DOHH2 (cell line): Measurements from ENCODE around the gene C9orf152.
"Not testable (repeated sequence)": the region's sequence is repeated elsewhere in the genome, so short reads cannot be mapped to it uniquely, and the experiment has no call there.

Experiments used
- H3F3A ChIP-seq: fragments of 200-600 bp; sonication (generic), shearing (Covaris generic); 2 replicates; pipeline ENCODE4 v1.6.0; 2016; ENCODE audit warnings: antibody characterized with exemption, mild to moderate bottlenecking; ENCODE audit not compliant: control insufficient read depth, insufficient read depth
- H3K27ac ChIP-seq: fragments of 200-600 bp; sonication (generic); 2 replicates; pipeline ENCODE4 v1.5.1; 2014; ENCODE audit warnings: low read depth, mild to moderate bottlenecking, low read length, moderate library complexity
- H3K27me3 ChIP-seq: fragments of 200-600 bp; sonication (generic); 2 replicates; pipeline ENCODE4 v1.6.1; 2014; ENCODE audit warnings: mild to moderate bottlenecking, low read length, mixed read lengths; ENCODE audit not compliant: control insufficient read depth
- H3K36me3 ChIP-seq: fragments of 200-600 bp; sonication (generic); 2 replicates; pipeline ENCODE4 v1.6.1; 2014; ENCODE audit warnings: mild to moderate bottlenecking, low read length, moderate library complexity, mixed read lengths; ENCODE audit not compliant: control insufficient read depth
- H3K4me1 ChIP-seq: fragments of 200-600 bp; sonication (generic); 2 replicates; pipeline ENCODE4 v1.6.1; 2014; ENCODE audit warnings: mild to moderate bottlenecking, low read length, mixed read lengths; ENCODE audit not compliant: control insufficient read depth
- H3K4me2 ChIP-seq: fragments of 200-600 bp; sonication (generic); 2 replicates; pipeline ENCODE4 v1.6.0; 2014; ENCODE audit warnings: mild to moderate bottlenecking, low read length, moderate library complexity
- H3K4me3 ChIP-seq: fragments of 200-600 bp; sonication (generic); 2 replicates; pipeline ENCODE4 v1.5.1; 2014; ENCODE audit warnings: mild to moderate bottlenecking, low read length, mixed read lengths
- H3K79me2 ChIP-seq: fragments of 200-600 bp; sonication (generic); 2 replicates; pipeline ENCODE4 v1.6.1; 2014; ENCODE audit warnings: mild to moderate bottlenecking, low read length, mixed read lengths; ENCODE audit not compliant: control insufficient read depth
- H3K9me2 ChIP-seq: fragments of 200-600 bp; sonication (generic); replicated peaks from 2 replicates; pipeline ENCODE4 v1.6.1; 2014; ENCODE audit warnings: mild to moderate bottlenecking, low read length, mixed read lengths; ENCODE audit not compliant: control insufficient read depth
- H3K9me3 ChIP-seq: fragments of 200-600 bp; sonication (generic); 2 replicates; pipeline ENCODE4 v1.6.1; 2014; ENCODE audit warnings: antibody characterized with exemption, low read length, mixed read lengths; ENCODE audit not compliant: control insufficient read depth, insufficient read depth
- H4K20me1 ChIP-seq: fragments of 200-600 bp; sonication (generic); 2 replicates; pipeline ENCODE4 v1.6.0; 2014; ENCODE audit warnings: low read depth, mild to moderate bottlenecking, antibody characterized with exemption, low read length, moderate library complexity; ENCODE audit not compliant: control insufficient read depth, insufficient read depth
- EZH2phosphoT487 ChIP-seq: fragments of 200-600 bp; sonication (generic); IDR thresholded peaks from 2 replicates; pipeline ENCODE4 v1.6.1; 2017; ENCODE audit warnings: borderline replicate concordance, mild to moderate bottlenecking, antibody characterized with exemption, low read length, moderate library complexity, mixed read lengths
- TF ChIP-seq, protein P1 (sequence below): fragments of 200-600 bp; sonication (generic); IDR thresholded peaks from one replicate; pipeline ENCODE4 v1.5.1; 2014; ENCODE audit warnings: antibody characterized with exemption, mild to moderate bottlenecking, low read depth, low read length; ENCODE audit not compliant: poor library complexity, severe bottlenecking

C9orf152 gene

DNA sequence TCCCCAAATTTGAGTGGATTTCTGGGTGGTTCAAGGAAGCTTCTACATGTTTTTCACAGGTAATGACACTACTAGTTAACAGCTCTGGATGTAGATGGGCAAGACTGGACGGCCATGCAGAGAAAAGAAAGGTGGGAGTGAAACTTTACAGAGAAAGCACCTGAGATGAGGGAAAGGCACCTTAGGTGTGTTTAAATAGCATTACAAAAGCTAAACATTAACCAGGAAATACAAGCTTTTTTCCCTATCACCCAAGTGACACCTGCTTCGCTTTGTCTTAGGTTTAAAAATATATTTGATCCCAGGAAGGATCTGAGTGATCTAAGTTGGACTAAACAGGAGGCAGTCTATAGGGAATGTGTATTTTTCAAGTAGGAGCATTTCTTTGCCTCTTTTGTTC lies 8.3 kb downstream of the C9orf152 start:
- H3K79me2 ChIP-seq = no peaks in the 10 kb centered on the region
- no peak overlapping the region for H3K4me2 ChIP-seq
- TF ChIP-seq EZH2phosphoT487 = no peak
- H3K9me2 ChIP-seq = no peaks in the 10 kb centered on the region
- no peak overlapping the region for H3K27ac ChIP-seq
- H3F3A ChIP-seq = no peaks in the 10 kb centered on the region
- no peaks in the 10 kb centered on the region; the same call in none of the 2 replicates for H3K27me3 ChIP-seq
- no peaks in the 10 kb centered on the region for H3K9me3 ChIP-seq
- H4K20me1 ChIP-seq = no peaks in the 10 kb centered on the region
- no peak overlapping the region for H3K4me3 ChIP-seq
- no peaks in the 10 kb centered on the region for H3K4me1 ChIP-seq
- no peaks in the 10 kb centered on the region for H3K36me3 ChIP-seq

DNA sequence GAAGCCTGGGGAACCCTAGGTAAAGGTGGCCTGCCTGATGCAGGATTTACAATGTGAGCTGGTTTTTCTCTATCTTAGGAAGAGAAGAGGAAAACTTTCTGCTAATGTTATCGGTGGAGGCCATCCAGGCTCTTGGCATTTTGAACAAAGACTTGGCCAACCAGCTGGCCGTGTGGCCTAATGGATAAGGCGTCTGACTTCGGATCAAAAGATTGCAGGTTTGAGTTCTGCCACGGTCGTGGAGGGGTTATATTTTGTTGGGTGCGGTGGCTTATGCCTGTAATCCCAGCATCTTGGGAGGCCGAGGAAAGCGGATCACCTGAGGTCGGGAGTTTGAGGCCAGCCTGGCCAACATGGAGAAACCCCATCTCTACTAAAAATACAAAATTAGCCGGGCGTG lies 9.6 kb downstream of the C9orf152 start:
- Histone ChIP-seq H3K79me2 (no peaks in the 10 kb centered on the region), H4K20me1 (no peaks in the 10 kb centered on the region), H3K9me2 (no peaks in the 10 kb centered on the region), H3K36me3 (no peaks in the 10 kb centered on the region), H3F3A (no peaks in the 10 kb centered on the region), H3K27ac (no peak overlapping the region), H3K4me3 (no peak overlapping the region), H3K9me3 (no peaks in the 10 kb centered on the region), H3K4me1 (no peaks in the 10 kb centered on the region), H3K4me2 (no peak overlapping the region), H3K27me3 (no peaks in the 10 kb centered on the region; the same call in none of the 2 replicates)
- TF ChIP-seq, protein P1, sequence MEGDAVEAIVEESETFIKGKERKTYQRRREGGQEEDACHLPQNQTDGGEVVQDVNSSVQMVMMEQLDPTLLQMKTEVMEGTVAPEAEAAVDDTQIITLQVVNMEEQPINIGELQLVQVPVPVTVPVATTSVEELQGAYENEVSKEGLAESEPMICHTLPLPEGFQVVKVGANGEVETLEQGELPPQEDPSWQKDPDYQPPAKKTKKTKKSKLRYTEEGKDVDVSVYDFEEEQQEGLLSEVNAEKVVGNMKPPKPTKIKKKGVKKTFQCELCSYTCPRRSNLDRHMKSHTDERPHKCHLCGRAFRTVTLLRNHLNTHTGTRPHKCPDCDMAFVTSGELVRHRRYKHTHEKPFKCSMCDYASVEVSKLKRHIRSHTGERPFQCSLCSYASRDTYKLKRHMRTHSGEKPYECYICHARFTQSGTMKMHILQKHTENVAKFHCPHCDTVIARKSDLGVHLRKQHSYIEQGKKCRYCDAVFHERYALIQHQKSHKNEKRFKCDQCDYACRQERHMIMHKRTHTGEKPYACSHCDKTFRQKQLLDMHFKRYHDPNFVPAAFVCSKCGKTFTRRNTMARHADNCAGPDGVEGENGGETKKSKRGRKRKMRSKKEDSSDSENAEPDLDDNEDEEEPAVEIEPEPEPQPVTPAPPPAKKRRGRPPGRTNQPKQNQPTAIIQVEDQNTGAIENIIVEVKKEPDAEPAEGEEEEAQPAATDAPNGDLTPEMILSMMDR = no peak
- TF ChIP-seq EZH2phosphoT487 = no peak

DNA sequence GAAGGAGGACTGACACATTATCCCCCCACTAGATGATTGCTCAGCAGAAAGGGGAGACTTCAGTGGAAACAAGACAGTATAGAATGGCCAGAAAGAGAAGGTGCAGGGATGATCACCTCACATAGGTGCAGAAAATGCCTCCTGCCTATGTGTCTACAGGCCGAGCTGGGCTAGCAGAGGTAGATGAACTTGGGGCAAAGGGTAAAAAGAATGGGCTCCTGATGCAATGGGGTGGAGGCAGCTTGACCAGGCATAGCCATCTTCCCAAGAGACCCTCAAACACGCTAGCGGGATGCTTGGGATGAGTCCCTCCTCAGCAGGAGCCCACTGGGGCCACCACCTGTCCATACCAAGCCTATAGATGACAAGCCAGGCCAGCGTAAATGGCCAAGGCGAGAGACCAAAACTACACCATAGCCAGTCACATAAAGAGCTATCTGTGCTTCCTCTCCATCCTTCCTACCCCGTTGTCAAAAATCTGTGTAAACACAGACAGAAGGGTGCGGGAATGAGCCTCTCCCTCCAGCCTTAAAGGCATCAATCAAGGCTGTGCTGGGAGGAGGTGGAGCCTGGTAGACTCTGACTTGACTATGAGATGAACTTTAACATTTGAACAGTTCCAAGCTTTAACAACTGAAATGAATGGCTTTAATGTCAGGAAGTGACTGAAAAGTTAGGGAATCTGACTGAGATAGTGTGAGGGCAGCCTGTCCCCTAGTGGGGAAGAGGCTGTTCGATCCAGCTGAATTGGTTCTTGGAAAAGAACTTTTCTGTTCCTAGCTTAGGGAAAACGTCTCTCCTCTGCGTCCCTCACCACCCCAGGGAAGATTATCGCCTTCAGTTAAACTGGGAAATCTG lies 10.4 kb downstream of the C9orf152 start:
- no peaks in the 10 kb centered on the region for H3F3A ChIP-seq
- no peak overlapping the region for H3K4me3 ChIP-seq
- TF ChIP-seq EZH2phosphoT487 = no peak
- TF ChIP-seq, protein P1 = no peak
- H3K36me3 ChIP-seq = no peaks in the 10 kb centered on the region
- no peaks in the 10 kb centered on the region for H3K9me2 ChIP-seq
- H3K4me2 ChIP-seq = no peak overlapping the region
- no peaks in the 10 kb centered on the region for H3K4me1 ChIP-seq
- no peak overlapping the region for H3K27ac ChIP-seq
- H3K27me3 ChIP-seq = no peaks in the 10 kb centered on the region; the same call in none of the 2 replicates
- no peaks in the 10 kb centered on the region for H4K20me1 ChIP-seq
- no peaks in the 10 kb centered on the region for H3K9me3 ChIP-seq
- H3K79me2 ChIP-seq = no peaks in the 10 kb centered on the region

DNA sequence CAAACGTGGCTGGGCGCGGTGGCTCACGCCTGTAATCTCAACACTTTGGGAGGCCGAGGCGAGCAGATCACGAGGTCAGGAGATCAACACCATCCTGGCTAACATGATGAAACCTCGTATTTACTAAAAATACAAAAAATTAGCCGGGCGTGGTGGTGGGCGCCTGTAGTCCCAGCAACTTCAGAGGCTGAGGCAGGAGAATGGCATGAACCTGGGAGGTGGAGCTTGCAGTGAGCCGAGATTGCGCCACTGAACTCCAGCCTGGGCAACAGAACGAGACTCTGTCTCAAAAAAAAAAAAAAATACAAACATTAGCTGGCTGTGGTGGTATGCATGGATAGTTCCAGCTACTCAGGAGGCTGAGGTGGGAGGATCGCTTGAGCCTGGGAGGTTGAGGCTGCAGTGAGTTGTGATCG lies 11.9 kb downstream of the C9orf152 start:
- H3K36me3 ChIP-seq, H3K27ac ChIP-seq, H3K4me2 ChIP-seq, H3K9me2 ChIP-seq, H4K20me1 ChIP-seq, H3F3A ChIP-seq, H3K4me1 ChIP-seq, H3K9me3 ChIP-seq, H3K79me2 ChIP-seq, H3K4me3 ChIP-seq, H3K27me3 ChIP-seq: not testable (repeated sequence)
